CD4-positive, alpha-beta T cell treated with Interleukin-6 at 100 ng/mL for 8 hours (primary cell): ENCODE results near the gene ATXN3L.

Experiments used
- DNase-seq: peaks from one replicate; pipeline ENCODE4 v3.0.0-alpha.2; 2020; ENCODE audit warnings: mixed read lengths, low spot score

ATXN3L gene

GRCh38 chrX:13319953-13320352 lies at the start of gene ATXN3L:
TSS of gene ATXN3L (minus strand) at chrX:13320053. CDS start at chrX:13319934, 119 bp downstream.
- no peak for DNase-seq

DNA sequence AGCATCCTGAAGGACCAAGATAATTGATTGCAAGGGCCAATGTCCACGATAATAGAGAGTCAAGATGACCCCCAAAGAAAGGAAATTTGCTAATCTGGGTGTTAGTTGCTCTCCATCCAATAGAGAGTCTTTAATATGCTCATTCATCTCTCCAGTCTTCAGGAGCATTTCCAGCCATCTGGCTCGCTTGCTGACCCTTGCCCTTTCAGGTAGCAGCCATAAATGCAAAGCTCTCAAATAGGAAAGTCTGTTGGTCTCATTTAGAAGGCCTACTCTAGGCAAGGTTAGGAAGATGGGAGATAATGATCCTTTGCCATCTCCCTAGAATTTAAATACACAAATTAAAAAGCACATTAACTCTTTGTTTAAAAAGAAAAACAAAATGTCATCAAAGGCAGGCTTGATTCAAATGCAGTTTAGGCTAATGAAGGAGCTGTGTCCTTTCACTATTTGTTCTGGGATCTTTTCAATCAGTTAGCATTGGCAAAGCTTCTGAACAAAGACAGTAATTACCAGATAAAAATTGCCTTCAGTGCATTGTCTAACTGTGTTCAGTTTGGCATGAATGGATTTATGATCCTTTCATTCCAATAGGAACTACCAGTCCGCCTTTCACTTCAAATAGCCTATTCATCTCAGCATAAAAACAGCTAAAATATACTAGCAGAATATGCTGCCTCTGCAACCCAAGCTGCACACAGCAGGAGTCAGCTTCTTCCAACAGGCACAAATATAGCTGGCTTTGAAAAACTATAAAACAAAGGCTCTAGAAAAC lies 49.6 kb upstream of the ATXN3L start:
- DNase-seq, result no peak

DNA sequence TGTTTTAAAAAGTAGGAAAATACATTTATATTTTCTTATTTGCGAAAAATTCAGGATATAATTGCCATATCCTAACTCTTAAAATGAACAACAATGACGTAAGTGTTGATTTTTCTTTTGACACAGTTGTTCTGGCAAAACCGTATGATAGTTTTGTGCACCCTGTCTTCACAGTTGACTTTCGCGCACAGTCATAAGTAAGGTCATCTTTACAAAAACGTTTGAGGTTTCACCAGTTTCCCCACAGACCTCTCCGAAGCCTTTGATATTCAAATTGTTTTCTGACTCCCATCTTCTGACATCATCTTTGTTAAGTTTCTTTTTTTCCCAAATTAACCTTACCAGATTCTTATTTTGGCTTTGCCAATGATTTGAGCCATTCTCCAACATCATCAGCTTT lies 48.1 kb upstream of the ATXN3L start:
- no peak for DNase-seq

DNA sequence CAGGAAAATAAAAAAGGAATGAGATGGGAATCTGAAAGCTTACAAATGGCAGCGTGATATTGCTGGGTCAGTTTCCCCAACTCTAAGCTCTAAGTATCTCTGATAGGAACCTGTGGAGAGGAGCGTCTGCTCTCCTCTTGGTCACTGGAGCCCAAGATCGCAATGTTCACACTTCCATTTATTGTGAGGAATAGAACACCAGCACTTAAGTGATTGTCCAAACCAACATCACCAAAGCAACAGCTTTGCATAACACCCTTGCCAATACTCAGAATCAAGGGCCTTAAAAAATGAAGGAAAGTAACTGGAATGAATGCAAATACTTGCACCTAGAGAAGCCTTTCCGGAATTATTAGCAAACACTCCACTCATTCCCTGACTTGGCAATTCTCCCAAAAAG lies 46.8 kb upstream of the ATXN3L start:
- no peak for DNase-seq

- DNase-seq, result no peak
Observed at GRCh38 chrX:13365161-13365560, 45.3 kb upstream of the ATXN3L start.

DNA sequence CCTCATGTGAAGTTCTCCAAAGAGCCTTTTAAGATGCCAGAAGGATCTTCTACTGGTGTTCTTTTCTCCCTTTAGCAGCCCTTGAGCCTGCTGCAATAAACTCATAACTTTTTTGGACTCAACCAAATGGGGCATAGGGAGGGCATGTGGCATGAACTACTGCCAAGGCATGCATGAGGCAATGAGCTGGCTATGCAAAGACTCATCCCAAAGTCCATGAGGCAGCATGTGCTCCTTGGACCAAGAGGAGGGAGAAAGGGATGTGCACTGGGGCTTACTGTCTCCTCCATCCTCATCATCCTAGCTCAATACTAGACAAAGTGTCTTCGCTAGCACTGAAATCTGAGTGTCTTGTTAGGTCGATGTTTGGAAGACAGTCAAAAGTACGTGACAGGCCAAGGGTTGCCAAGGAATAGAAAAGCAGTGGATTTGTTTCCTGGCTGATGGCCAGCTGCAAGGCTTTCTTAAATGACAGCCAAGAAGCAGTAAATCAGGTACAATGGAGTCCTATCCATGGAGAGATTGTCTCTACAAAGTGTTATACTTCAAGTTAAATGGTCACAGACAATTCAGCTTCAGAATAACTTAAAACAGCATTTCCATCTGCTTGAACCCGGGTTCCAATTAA lies 44.5 kb upstream of the ATXN3L start:
- DNase-seq, result no peak

DNA sequence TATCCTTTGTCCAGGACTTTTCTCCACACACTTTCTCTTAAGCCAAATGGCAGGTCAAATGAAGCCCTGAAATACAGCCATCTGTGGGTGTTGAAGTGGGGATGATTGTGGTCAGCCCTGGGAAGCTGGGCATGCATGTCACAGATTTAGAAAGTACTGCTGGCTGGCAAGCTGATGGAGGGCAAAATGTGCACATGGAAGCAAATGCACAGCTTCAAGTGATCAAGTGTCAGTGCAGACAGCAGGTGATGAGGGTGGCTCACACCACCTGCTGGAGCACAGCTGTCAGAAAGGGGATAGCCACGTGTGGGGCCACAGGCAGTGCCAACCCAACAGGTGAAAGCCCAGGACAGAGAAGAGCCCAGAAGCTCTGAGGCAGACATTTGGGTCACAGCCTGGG lies 40.3 kb upstream of the ATXN3L start:
- DNase-seq, result no peak

- DNase-seq, result no peak
Observed at GRCh38 chrX:13357925-13358324, 38.1 kb upstream of the ATXN3L start.

DNA sequence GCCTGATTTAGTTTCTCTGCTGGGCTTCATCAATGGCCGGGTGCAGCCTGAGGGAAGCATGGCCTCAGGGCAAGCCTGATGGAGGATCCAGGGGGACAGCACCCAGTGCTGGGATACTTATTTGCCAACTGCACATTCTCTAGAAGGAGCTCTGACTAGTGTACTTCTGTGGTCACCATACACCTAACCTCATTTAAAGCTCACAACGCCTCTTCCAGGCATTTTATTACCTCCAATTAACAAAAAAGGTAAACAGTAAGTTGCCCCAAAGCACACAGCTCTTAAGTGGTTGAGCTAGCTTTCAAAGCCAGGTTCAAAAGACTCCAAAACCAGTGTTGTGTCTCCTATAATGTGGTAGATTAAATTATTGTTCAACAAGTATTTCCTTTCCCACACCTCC lies 26.8 kb upstream of the ATXN3L start:
- DNase-seq, result no peak

DNA sequence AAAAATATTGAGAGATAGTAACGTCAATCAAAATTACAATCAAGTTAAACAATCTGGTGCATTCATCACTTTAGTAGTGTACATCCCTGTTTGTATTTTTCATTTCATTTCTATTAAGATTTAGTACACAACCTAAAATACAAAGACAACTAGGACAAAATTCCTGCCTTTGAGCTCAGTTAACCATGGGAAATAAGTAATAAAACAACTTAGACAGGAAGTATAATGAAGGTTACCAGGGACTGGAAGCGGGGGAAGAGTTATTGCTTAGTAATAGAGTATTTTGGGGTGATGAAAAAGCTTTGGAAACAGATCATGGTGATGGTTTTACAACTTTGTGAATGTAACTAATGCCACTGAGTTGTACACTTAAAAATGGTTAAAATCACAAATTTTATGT lies 25.6 kb upstream of the ATXN3L start:
- DNase-seq, result no peak

- DNase-seq, result no peak
Observed at GRCh38 chrX:13345037-13345436, 25.2 kb upstream of the ATXN3L start.

DNA sequence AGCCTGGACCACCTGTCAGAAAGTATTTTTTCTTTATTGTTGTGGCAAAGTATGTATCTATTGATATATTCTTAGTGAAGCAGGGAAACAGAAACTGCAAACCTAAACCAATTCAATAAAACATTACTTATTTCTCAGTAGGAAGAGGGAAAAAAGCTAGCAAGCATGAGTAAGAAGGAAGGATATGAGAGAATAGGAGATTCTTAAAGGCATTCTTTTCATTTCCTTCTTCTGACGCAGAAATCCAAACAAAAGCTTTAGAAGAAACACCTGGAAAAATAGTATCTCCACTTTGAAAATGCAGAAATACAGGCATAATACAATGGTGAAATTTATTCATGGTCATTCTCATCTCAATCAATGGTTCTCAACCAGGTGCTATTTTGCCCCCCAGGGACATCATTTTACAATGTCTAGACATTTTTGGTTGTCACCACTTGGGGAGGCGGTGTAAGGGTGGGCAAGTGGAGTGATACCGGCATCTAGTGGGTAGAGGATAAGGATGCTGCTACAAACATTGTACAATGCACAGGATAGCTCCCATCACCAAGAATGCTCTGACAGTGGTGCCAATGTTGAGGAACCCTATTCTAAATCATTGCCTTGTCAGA lies 21.7 kb upstream of the ATXN3L start:
- no peak for DNase-seq

DNA sequence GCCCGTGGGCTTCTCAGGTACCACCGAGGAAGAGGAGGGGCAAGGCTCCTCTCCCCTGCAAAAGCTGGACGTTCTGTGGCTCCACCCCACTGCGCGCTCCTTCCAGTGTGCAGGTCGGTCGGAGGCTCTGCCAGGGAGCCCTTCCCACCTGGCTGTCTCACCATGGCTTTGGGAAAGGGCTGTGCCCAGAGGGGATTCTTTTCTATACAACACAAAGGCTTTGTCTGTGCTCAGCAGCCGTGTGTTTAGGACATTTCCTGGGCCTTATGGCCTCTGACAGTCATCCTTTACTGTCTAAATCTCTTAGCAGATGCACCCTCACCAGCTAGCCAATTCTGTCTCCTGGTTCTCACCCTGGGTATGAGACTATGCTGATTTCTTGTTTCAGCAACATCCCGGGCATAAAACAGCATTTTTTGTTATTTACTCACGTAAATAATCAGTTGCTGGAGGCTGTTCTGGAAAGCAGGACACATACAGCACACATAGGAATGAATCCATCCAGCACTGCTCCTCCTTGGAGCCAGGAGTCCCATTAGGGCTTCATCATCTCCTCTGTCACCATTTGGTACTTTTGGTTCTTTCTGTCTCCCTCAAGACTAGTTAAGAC lies 20.4 kb upstream of the ATXN3L start:
- DNase-seq, result no peak

DNA sequence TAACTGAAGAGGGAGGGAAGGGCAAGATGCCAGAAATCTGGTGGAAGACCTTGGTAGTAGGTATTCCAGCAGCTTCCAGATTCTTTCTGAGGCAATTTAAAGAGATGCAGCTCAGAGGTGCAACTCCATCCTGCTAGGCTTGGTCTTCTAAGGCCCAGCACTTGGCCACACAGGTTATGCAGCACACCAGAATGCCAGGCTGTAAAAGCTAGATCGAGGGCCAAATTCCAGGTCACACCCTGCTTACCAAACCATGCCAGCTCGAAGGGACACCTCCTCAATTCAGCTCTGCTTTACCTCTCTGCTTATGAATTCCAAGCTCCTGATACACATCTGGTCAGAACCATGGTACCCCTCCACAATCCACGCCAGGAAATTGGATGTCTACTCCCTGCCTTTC lies 19.8 kb upstream of the ATXN3L start:
- no peak for DNase-seq

GRCh38 chrX:13338996-13339515 lies 19.2 kb upstream of the ATXN3L start:
- no peak for DNase-seq

DNA sequence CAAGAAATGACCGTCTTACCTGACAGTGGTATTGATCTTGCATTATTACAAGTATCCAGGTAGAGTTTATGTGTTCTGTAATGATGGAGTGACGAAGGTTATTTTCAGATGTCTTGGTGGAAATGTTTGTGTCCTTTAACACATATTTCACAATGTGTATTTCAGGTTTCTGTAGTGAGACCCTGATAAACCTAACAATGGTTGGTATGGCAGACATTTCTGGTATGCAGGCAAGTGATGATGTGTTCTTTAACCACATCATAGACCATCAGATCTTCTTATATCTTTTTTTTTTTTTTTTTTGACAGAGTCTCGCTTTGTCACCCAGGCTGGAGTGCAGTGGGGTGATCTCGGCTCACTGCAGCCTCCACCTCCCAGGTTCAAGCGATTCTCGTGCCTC lies 14.6 kb upstream of the ATXN3L start:
- DNase-seq, result no peak

GRCh38 chrX:13330446-13330845 lies 10.6 kb upstream of the ATXN3L start:
- no peak for DNase-seq

- DNase-seq, result no peak
Observed at GRCh38 chrX:13327666-13328065, 7.8 kb upstream of the ATXN3L start.

DNA sequence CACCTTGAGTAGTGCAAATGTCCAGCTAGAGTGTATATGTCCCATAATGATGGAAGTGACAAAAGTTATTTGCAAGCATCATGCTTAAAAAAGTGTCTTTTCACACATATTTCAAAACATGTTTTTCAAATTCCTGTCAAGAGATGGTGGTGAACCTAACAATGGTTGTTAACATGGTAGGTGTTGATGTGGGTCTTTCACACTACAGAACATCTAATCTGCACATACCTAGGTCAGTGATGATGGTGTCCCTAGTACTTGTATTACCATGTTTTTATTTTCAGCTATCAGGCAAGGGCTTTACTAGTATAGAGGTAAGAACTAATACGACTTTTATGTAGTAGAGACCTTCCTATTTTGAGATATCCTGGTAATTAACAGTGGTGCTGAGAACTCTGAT lies 3.4 kb upstream of the ATXN3L start:
- no peak for DNase-seq

DNA sequence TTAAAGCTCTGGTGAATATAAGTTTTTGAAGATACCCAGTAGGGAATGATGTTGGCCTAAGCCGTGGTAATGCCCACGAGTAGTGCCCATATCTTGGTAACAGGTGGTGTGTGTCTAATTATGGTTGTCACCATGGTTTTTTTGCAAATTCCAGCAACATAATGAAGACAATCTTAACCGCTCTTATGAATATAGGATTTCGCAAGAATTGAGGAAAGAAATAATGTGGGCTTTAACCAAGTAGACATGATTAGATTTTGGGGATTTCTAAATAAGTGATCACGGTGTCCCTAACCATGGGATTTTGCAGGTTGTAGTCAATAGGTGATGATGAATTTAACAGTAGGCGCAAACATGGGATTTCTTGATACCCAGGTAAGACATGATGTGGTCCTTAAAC lies 2.5 kb downstream of the ATXN3L start:
- no peak for DNase-seq

GRCh38 chrX:13311560-13311959 lies 8.3 kb downstream of the ATXN3L start:
- DNase-seq, result no peak

GRCh38 chrX:13309631-13310030 lies 10.2 kb downstream of the ATXN3L start:
- DNase-seq, result no peak

DNA sequence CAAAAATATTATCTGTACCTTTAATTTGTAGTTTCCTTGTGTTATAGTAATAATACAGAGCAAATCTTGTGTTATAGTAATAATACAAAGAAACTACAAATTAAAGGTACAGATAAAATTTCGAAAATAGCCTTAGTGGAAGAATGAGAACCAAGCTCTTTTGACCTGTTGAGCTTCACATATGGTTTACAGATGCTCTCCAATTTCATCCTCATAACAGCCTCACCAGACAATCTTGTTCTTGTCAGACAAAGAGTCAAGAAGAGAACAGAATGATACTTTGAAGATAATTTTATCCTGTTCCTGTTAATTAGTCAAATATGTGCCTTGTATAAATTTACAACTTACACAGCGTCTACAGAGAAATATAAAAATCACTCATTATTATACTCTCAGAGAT lies 12.8 kb downstream of the ATXN3L start:
- no peak for DNase-seq
